NCI-H1105 (cell line): ENCODE data around the gene KANK2.
A peak's percentile ranks its signal among the peaks of the same experiment; 100 is the strongest.

ENCODE experiments used
- DNase-seq: peaks from one replicate; lab custom pipeline; 2025; lab: John Stamatoyannopoulos, UW

Gene KANK2

GRCh38 chr19:11197291-11198174 lies at the start of gene KANK2:
Gene KANK2 (minus strand): TSS chr19:11197545. CDS start chr19:11194511, 3,034 bp downstream.
- peak; percentile 85 for DNase-seq

GRCh38 chr19:11246941-11247340 lies 49.6 kb upstream of the KANK2 start:
- DNase-seq: no peak

DNA sequence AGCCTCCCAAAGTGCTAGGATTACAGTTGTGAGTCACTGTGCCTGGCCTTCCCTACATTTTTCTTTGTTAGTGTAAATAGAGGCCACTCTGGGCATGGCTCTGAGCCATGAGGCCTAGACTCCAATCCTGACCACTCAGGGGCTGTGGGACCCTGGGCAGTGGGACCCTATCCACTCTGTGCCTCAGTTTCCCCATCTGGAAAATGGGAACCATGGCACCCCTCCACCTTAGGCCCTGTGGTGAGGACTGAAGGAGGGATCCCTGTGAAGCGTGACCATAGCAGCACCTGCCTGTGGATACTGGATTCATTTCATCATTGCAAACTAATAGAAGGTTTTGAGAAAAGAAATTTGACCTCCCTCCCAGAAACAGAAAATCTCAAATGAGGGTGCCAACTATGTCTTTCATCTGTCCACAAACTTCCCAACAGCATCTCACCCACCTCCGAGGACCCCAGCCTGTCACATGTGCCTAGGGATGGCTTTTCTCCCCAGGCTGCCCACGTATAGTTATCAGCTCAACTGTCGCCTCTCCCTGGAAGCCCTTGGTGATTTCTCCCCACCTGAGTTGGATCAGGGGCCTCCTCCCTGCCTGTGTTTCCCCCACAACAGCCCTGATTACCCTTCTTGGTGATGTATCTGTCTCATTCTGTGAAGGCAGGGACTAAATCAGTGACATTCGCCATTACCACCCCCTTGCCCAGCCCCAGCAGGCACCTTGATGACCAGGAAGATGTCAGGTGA lies 47.7 kb upstream of the KANK2 start:
- DNase-seq: no peak

DNA sequence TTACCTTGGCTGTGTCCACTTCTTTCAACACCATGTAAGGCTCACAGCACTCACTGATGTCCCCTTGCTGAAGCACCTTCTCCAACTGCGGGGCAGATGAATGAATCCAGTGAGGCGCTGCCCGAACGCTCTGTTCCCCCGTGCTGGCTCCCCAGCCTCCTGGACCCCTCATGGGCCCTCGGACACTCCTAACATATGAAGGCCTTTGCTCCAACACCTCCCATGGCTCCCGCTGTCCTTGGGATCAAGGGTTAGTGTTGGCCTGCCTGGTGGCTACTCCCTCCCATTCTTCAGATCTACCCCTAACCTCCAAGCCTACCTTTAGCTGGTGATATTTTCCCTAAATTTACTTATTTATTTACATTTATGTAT lies 46.4 kb upstream of the KANK2 start:
- no peak for DNase-seq

- peak; percentile 66 for DNase-seq
Measured at GRCh38 chr19:11242864-11243797, 45.8 kb upstream of the KANK2 start.

DNA sequence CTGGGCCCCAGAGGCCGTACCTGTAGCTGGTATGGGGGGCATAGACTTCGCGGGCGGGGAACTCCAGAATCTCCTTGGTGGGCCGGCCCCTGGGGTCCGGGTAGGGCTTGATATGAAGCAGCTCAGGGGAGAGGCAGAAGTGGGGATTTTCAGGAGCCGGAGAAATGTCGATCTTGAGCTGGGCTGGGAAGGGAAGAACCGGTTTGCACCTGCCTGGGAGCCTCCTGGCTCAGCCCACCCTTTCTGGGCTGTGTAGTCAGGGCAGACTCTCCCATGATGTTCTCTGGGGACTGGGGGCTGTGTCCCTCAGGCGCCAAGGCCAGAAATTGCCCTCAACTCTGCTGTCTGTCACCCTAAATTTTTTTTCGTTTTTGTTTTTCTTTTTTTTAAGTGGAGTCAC lies 44.7 kb upstream of the KANK2 start:
- no peak for DNase-seq

DNA sequence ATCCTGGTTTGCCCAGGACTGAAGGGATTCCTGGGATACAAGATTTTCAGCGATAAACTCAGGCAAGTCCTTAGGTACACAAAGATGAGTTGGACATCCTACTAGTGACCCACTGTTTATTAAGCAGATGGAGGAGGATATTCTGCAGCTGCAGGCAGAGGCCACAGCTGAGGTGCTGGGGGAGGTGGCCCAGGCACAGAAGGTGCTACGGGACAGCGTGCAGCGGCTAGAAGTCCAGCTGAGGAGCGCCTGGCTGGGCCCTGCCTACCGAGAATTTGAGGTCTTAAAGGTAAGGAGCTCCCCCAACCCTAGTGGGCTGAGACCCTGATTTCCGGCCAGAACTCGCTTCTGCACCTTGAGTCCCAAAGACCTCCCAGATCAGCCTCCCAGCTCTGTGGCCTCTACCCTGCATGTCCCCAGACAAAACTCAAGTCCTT lies 42.7 kb upstream of the KANK2 start:
- no peak for DNase-seq

- no peak for DNase-seq
Measured at GRCh38 chr19:11239377-11240000, 42.1 kb upstream of the KANK2 start, which contains the start of gene ANGPTL8. Gene ANGPTL8 (plus strand): TSS chr19:11239619. CDS start chr19:11239638, 19 bp downstream.

GRCh38 chr19:11238781-11239376 lies 41.5 kb upstream of the KANK2 start:
- DNase-seq: no peak

- DNase-seq: no peak
Measured at GRCh38 chr19:11238041-11238440, 40.7 kb upstream of the KANK2 start.

DNA sequence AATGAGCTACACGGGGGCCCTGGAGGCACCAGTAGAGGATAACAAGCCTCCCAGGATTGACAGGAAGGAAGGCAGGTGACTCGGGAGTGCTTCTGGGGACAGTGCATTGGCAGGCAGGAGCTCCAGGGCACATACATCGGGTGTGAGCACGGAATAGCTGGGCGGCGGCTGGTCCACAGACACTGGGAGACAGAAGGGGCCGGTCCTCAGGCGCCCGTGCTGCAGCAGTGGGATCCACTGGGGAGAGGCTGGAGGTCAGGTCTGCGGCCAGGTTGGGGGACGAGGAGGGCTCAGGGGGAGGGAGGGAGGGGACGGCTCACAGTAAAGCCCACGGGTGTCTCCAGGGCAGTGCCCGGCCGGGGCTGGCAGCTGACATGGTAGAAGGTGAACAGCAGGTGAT lies 40.0 kb upstream of the KANK2 start:
- no peak for DNase-seq

- no peak for DNase-seq
Measured at GRCh38 chr19:11236324-11237301, 39.3 kb upstream of the KANK2 start.

DNA sequence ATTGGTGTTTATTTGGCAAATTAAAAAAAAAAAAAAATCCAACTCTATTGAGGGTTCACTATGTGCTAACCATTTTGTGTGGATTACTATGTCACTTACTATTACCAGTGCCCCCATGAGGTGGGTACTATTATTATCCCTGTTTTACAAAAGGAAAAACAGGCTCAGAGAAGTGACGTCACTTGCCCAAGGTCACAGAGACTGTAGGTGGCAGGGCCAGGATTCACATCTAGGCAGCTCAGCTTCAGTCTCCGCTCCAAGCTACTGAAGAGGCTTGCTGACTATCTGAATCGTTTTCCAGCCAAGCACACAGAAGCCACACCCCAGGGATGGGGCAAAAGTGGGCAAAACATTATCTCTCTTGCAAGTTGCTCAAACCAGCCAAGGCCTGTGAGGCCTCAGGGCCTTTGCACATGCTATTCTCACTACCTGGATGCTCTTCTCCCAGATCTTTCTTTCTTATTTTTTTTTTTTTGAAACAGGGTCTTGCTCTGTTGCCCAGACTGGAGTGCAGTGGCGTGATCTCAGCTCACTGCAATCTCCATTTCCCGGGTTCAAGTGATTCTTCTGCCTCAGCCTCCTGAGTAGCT lies 37.2 kb upstream of the KANK2 start:
- DNase-seq: no peak

- DNase-seq: no peak
Measured at GRCh38 chr19:11233073-11233472, 35.7 kb upstream of the KANK2 start.

- no peak for DNase-seq
Measured at GRCh38 chr19:11232555-11232954, 35.2 kb upstream of the KANK2 start.

- no peak for DNase-seq
Measured at GRCh38 chr19:11230621-11231386, 33.5 kb upstream of the KANK2 start.

GRCh38 chr19:11227195-11227886 lies 30.0 kb upstream of the KANK2 start:
- DNase-seq: no peak

DNA sequence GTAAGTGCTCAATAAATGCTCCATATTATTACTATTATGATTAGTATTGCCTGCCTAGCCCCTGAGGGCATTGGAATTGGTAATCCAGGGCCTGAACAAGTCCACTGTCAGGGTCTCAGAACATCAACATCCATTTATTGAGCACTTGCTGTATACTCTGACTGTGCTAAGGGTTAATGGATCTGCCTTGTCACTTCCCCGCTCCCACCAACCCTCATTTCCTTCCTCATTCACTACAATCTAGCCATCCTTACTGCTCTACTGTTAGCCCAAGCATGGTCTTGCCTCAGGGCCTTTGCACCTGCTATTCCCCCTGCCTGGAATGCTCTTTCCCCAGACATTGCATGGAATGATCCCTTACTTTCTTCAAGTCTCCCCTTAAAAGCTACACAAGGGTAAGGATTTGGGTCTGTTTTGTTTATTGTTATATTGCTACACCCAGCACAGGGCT lies 29.4 kb upstream of the KANK2 start:
- DNase-seq: no peak
